ENCODE data around the gene PEX14. TPM values are rescaled to one million over a fixed set of nuclear protein-coding genes. Genes with fewer than 3 reads are reported as not detected.

PEX14 gene
- total and polyA plus RNA-seq, 2 experiments from 2014 or later, result 17.6 to 19.6 TPM

- no peak for DNase-seq (ENCODE audit: low spot score)
- H3K4me3 Mint-ChIP-seq, result no peak overlapping the region
- peaks cover 6% of the 10 kb centered on the region for H3K4me1 Mint-ChIP-seq
- Histone ChIP-seq H3K36me3 (ENCODE audit: insufficient read depth) (no peaks in the 10 kb centered on the region), H3K27ac (ENCODE audit: low read depth) (no peak overlapping the region), H3K4me2 (no peak overlapping the region), H2AFZ (no peak overlapping the region), H3K4me3 (no peak overlapping the region), H3K79me2 (replicated peaks; ENCODE audit: insufficient read depth) (no peaks in the 10 kb centered on the region), H3K4me1 (ENCODE audit: insufficient read depth) (no peaks in the 10 kb centered on the region), H4K20me1 (replicated peaks; ENCODE audit: insufficient read depth) (no peaks in the 10 kb centered on the region), H3F3A (replicated peaks; ENCODE audit: low read depth) (peaks cover 7% of the 10 kb centered on the region), H3K9me2 (ENCODE audit: insufficient read depth) (no peaks in the 10 kb centered on the region), H3K27me3 (ENCODE audit: insufficient read depth) (no peaks in the 10 kb centered on the region)
- no peaks in the 10 kb centered on the region for H3K9me3 Mint-ChIP-seq
- ATAC-seq, result no peak
- no peaks in the 10 kb centered on the region for H3K36me3 Mint-ChIP-seq (ENCODE audit: low read depth)
- H3K27me3 Mint-ChIP-seq (ENCODE audit: insufficient read depth, low read depth, poor library complexity), result peaks cover 9% of the 10 kb centered on the region
- TF ChIP-seq STAT1 (IDR thresholded peaks at IDR 0.05; ENCODE audit: unreplicated experiment), result no peak
- no peak for TF ChIP-seq NANOG (IDR thresholded peaks at IDR 0.05; ENCODE audit: borderline replicate concordance)
- TF ChIP-seq EZH2 (IDR thresholded peaks at IDR 0.05; ENCODE audit: low read depth, unreplicated experiment), result no peak
- no peak for TF ChIP-seq ETS1 (IDR thresholded peaks at IDR 0.05)
- no peak for TF ChIP-seq JUNB (IDR thresholded peaks at IDR 0.05; ENCODE audit: unreplicated experiment)
- no peak for TF ChIP-seq ZNF331 (CRISPR knock-in tag; IDR thresholded peaks at IDR 0.05; ENCODE audit: low read depth)
- TF ChIP-seq CTCF (conservative IDR thresholded peaks at IDR 0.05; ENCODE audit: low read depth in 2 of 2), result no peak
- TF ChIP-seq POLR2AphosphoS5 (IDR thresholded peaks at IDR 0.05; ENCODE audit: low read depth), result no peak
- no peak for TF ChIP-seq CREB1 (CRISPR knock-in tag; IDR thresholded peaks at IDR 0.05; ENCODE audit: low read depth)
- no peak for TF ChIP-seq REST (IDR thresholded peaks at IDR 0.05; ENCODE audit: unreplicated experiment)
- no peak for TF ChIP-seq ZNF114 (CRISPR knock-in tag; IDR thresholded peaks at IDR 0.05)
- H3K27ac Mint-ChIP-seq, result no peak overlapping the region
Measured at GRCh38 chr1:10659218-10659617, 184.5 kb downstream of the PEX14 start.

Data from GM23338 (cell line).